GM13976 (cell line): ENCODE data around the gene LDLR.
"Not testable (repeated sequence)": the region's sequence is repeated elsewhere in the genome, so short reads cannot be mapped to it uniquely, and the experiment has no call there.

Experiments used
- DNase-seq: peaks from one replicate; pipeline ENCODE4 v3.0.0; 2012; ENCODE audit warnings: low spot score
- CTCF ChIP-seq: IDR thresholded peaks from 2 replicates; pipeline ENCODE4 v1.5.1; 2012; ENCODE audit warnings: borderline replicate concordance, mild to moderate bottlenecking; ENCODE audit not compliant: insufficient read depth; ENCODE audit errors: extremely low read depth, missing control alignments, control extremely low read depth
- in situ Hi-C: fragments of 300-500 bp; cut with MboI; formaldehyde crosslinking; loops from one replicate; pipeline ENCODE4 v1.12.0; 2022; ENCODE audit warnings: low sequenced_read_pairs, mixed read lengths, inconsistent platforms; ENCODE audit not compliant: unreplicated experiment

The LDLR gene

GRCh38 chr19:11088506-11089253 is 583 bp upstream of the LDLR start:
- TF ChIP-seq CTCF, result no peak
- in situ Hi-C loops, result no loop called here
- no peak for DNase-seq

DNA sequence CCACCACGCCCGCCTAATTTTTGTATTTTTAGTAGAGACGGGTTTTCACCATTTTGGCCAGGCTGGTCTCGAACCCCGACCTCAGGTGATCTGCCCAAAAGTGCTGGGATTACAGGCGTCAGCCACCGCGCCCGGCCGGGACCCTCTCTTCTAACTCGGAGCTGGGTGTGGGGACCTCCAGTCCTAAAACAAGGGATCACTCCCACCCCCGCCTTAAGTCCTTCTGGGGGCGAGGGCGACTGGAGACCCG is 676 bp downstream of the LDLR start:
- in situ Hi-C loops, DNase-seq: not testable (repeated sequence)

DNA sequence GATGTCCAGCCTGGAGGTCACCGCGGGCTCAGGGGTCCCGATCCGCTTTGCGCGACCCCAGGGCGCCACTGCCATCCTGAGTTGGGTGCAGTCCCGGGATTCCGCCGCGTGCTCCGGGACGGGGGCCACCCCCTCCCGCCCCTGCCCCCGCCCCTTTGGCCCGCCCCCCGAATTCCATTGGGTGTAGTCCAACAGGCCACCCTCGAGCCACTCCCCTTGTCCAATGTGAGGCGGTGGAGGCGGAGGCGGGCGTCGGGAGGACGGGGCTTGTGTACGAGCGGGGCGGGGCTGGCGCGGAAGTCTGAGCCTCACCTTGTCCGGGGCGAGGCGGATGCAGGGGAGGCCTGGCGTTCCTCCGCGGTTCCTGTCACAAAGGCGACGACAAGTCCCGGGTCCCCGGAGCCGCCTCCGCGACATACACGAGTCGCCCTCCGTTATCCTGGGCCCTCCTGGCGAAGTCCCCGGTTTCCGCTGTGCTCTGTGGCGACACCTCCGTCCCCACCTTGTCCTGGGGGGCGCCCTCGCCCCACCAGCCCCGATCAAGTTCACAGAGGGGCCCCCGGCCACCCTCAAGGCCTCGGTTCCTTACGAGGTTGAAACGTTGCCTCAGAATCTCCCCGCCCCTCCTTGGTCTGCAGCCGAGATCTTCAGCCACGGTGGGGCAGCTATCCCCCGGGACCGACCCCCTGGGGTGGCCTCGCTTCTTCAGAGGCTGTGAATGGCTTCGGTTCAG is 1.2 kb downstream of the LDLR start:
- in situ Hi-C loops, result no loop called here
- DNase-seq, result peak; percentile 96
- peak; percentile 4 for TF ChIP-seq CTCF

DNA sequence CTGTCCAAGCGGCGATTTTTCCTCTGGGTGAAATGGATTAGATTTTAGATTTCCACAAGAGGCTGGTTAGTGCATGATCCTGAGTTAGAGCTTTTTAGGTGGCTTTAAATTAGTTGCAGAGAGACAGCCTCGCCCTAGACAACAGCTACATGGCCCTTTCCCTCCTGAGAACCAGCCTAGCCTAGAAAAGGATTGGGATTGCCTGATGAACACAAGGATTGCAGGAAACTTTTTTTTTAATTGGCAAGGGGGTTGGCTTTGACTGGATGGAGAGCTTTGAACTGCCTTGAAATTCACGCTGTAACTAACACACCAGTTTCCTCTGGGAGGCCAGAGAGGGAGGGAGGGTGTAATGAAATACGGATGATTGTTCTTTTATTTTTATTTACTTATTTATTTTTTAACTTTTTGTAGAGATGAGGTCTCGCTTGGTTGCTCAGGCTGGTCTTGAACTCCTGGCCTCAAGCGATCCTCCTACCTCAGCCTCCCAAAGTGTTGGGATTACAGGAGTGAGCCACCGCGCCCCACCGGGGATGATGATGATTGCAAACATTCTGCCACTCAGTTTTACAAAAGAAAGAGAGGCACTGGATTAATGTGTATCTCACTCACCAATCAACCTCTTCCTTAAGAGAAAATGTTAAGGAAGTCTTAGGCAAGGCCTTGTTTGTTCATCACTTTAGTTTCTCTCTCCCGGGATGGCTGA is 1.9 kb downstream of the LDLR start:
- no peak for DNase-seq
- TF ChIP-seq CTCF, result no peak
- in situ Hi-C loops, result no loop called here

DNA sequence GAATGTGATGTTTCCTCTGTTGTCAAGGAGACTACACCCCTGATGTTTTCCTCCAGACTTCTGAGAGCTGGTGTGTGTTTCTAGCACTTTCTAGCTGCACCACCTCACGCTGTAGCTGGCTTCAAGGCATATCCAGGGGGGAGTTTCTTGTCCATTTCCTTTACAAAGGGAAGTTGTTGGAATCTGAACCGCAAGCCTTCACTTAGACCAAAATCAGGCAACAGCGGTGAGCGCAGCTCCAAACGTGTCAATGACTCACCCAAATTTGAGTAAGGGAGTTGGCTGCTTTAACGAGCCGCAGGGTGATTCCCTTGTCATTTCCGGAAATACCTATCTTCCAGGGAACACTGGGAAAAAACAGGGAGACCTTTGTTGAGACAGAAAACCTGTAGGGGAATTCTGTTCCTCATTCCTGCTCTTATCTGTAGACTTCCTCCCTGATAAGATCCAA is 2.5 kb downstream of the LDLR start:
- no peak for TF ChIP-seq CTCF
- in situ Hi-C loops, result no loop called here
- no peak for DNase-seq

GRCh38 chr19:11092181-11092538 is 2.9 kb downstream of the LDLR start:
- no peak for DNase-seq
- in situ Hi-C loops, result no loop called here
- TF ChIP-seq CTCF, result no peak

- TF ChIP-seq CTCF, result no peak
- no peak for DNase-seq
- in situ Hi-C loops, result no loop called here
Measured at GRCh38 chr19:11093689-11094238, 4.5 kb downstream of the LDLR start.
